Memory B cell (primary cell): ENCODE measurements around the gene MAML2.

Source experiments
- ATAC-seq: fragments of 150-1000 bp; cut with Tn5 transposase; 2 replicates; pipeline ENCODE4 v1.10.0; 2021; ENCODE audit warnings: low read depth, mild to moderate bottlenecking, moderate library complexity
- DNase-seq, 2 donors: peaks; one replicate each; pipeline ENCODE4 v3.0.0; 2022; ENCODE audit warnings: low spot score in 2 of 2
- H3K27ac Mint-ChIP-seq: one replicate; pipeline ENCODE4 v1.8.0; 2022; ENCODE audit warnings: mild to moderate bottlenecking, moderate library complexity, mixed read lengths
- H3K27me3 Mint-ChIP-seq: one replicate; pipeline ENCODE4 v1.8.0; 2022; ENCODE audit warnings: mixed read lengths
- H3K36me3 Mint-ChIP-seq: one replicate; pipeline ENCODE4 v1.8.0; 2022; ENCODE audit warnings: mild to moderate bottlenecking, mixed read lengths
- H3K4me1 Mint-ChIP-seq: one replicate; pipeline ENCODE4 v1.8.0; 2022; ENCODE audit warnings: mixed read lengths
- H3K4me3 Mint-ChIP-seq: one replicate; pipeline ENCODE4 v1.8.0; 2022; ENCODE audit warnings: mild to moderate bottlenecking, moderate library complexity, mixed read lengths
- H3K9me3 Mint-ChIP-seq: one replicate; pipeline ENCODE4 v1.8.0; 2022; ENCODE audit warnings: mixed read lengths

MAML2 gene

GRCh38 chr11:96024666-96025065 lies 318.3 kb downstream of the MAML2 start:
- H3K4me1 Mint-ChIP-seq, result peaks cover 6% of the 10 kb centered on the region
- H3K4me3 Mint-ChIP-seq, result no peak overlapping the region
- no peak overlapping the region for H3K27ac Mint-ChIP-seq
- H3K27me3 Mint-ChIP-seq, result no peaks in the 10 kb centered on the region
- no peak for ATAC-seq
- H3K36me3 Mint-ChIP-seq, result peaks cover 20% of the 10 kb centered on the region
- H3K9me3 Mint-ChIP-seq, result no peaks in the 10 kb centered on the region
- no peak for DNase-seq

GRCh38 chr11:96023275-96023674 lies 319.7 kb downstream of the MAML2 start:
- Mint-ChIP-seq H3K27ac (no peak overlapping the region), H3K36me3 (peaks cover 18% of the 10 kb centered on the region), H3K4me1 (peaks cover 6% of the 10 kb centered on the region), H3K27me3 (no peaks in the 10 kb centered on the region), H3K9me3 (no peaks in the 10 kb centered on the region), H3K4me3 (no peak overlapping the region)
- ATAC-seq (no peak), DNase-seq (no peak)

GRCh38 chr11:96021901-96022650 lies 320.9 kb downstream of the MAML2 start:
- H3K27me3 Mint-ChIP-seq, result no peaks in the 10 kb centered on the region
- ATAC-seq (no peak), DNase-seq (no peak)
- H3K27ac Mint-ChIP-seq, result peak overlapping the region; percentile 70
- no peaks in the 10 kb centered on the region for H3K9me3 Mint-ChIP-seq
- peaks cover 13% of the 10 kb centered on the region for H3K36me3 Mint-ChIP-seq
- H3K4me3 Mint-ChIP-seq, result no peak overlapping the region
- peaks cover 4% of the 10 kb centered on the region for H3K4me1 Mint-ChIP-seq

- Mint-ChIP-seq H3K36me3 (peaks cover 13% of the 10 kb centered on the region), H3K9me3 (no peaks in the 10 kb centered on the region), H3K4me3 (no peak overlapping the region), H3K27me3 (no peaks in the 10 kb centered on the region), H3K4me1 (peaks cover 10% of the 10 kb centered on the region), H3K27ac (peak overlapping the region; percentile 3)
- no peak for DNase-seq
- ATAC-seq, result no peak
These were observed 322.9 kb downstream of the MAML2 start for GRCh38 chr11:96019810-96020747.

- DNase-seq, result no peak
- Mint-ChIP-seq H3K4me1 (peaks cover 14% of the 10 kb centered on the region), H3K36me3 (peaks cover 13% of the 10 kb centered on the region), H3K27ac (no peak overlapping the region), H3K9me3 (no peaks in the 10 kb centered on the region), H3K4me3 (no peak overlapping the region), H3K27me3 (no peaks in the 10 kb centered on the region)
- no peak for ATAC-seq
These were observed 323.7 kb downstream of the MAML2 start for GRCh38 chr11:96019281-96019680.

- H3K4me1 Mint-ChIP-seq, result peaks cover 27% of the 10 kb centered on the region
- no peaks in the 10 kb centered on the region for H3K27me3 Mint-ChIP-seq
- no peak for DNase-seq
- H3K36me3 Mint-ChIP-seq, result peaks cover 8% of the 10 kb centered on the region
- no peak overlapping the region for H3K27ac Mint-ChIP-seq
- ATAC-seq, result no peak
- H3K9me3 Mint-ChIP-seq, result no peaks in the 10 kb centered on the region
- no peak overlapping the region for H3K4me3 Mint-ChIP-seq
These were observed 325.1 kb downstream of the MAML2 start for GRCh38 chr11:96017856-96018255.

GRCh38 chr11:96016978-96017502 lies 326.0 kb downstream of the MAML2 start:
- DNase-seq, result no peak
- no peak overlapping the region for H3K27ac Mint-ChIP-seq
- H3K27me3 Mint-ChIP-seq, result no peaks in the 10 kb centered on the region
- H3K4me1 Mint-ChIP-seq, result peaks cover 30% of the 10 kb centered on the region
- no peak overlapping the region for H3K4me3 Mint-ChIP-seq
- no peaks in the 10 kb centered on the region for H3K9me3 Mint-ChIP-seq
- H3K36me3 Mint-ChIP-seq, result peaks cover 1% of the 10 kb centered on the region
- no peak for ATAC-seq

- H3K27me3 Mint-ChIP-seq, result no peaks in the 10 kb centered on the region
- H3K36me3 Mint-ChIP-seq, result no peaks in the 10 kb centered on the region
- peak overlapping the region; percentile 90 for H3K27ac Mint-ChIP-seq
- ATAC-seq, result no peak
- peaks cover 34% of the 10 kb centered on the region for H3K4me1 Mint-ChIP-seq
- H3K4me3 Mint-ChIP-seq, result no peak overlapping the region
- no peaks in the 10 kb centered on the region for H3K9me3 Mint-ChIP-seq
- DNase-seq, result no peak
These were observed 327.0 kb downstream of the MAML2 start for GRCh38 chr11:96015906-96016565.

GRCh38 chr11:96014217-96014616 lies 328.8 kb downstream of the MAML2 start:
- Mint-ChIP-seq H3K27ac (peak overlapping the region; percentile 90), H3K36me3 (no peaks in the 10 kb centered on the region), H3K27me3 (no peaks in the 10 kb centered on the region), H3K4me3 (no peak overlapping the region), H3K9me3 (no peaks in the 10 kb centered on the region), H3K4me1 (peaks cover 38% of the 10 kb centered on the region)
- ATAC-seq (no peak), DNase-seq (no peak)

- Mint-ChIP-seq H3K27ac (peak overlapping the region; percentile 90), H3K9me3 (no peaks in the 10 kb centered on the region), H3K4me3 (no peak overlapping the region), H3K4me1 (peaks cover 38% of the 10 kb centered on the region), H3K36me3 (no peaks in the 10 kb centered on the region), H3K27me3 (no peaks in the 10 kb centered on the region)
- ATAC-seq (no peak), DNase-seq (no peak)
These were observed 329.4 kb downstream of the MAML2 start for GRCh38 chr11:96013461-96014213.

GRCh38 chr11:96012086-96012824 lies 330.7 kb downstream of the MAML2 start:
- peak overlapping the region; percentile 28 for H3K4me3 Mint-ChIP-seq
- H3K9me3 Mint-ChIP-seq, result no peaks in the 10 kb centered on the region
- H3K27ac Mint-ChIP-seq, result peak overlapping the region; percentile 90
- peaks cover 38% of the 10 kb centered on the region for H3K4me1 Mint-ChIP-seq
- ATAC-seq (peak; percentile 89), DNase-seq (peak; percentile 21 to 37)
- no peaks in the 10 kb centered on the region for H3K36me3 Mint-ChIP-seq
- no peaks in the 10 kb centered on the region for H3K27me3 Mint-ChIP-seq

GRCh38 chr11:96010683-96011082 lies 332.3 kb downstream of the MAML2 start:
- Mint-ChIP-seq H3K27me3 (no peaks in the 10 kb centered on the region), H3K27ac (no peak overlapping the region), H3K4me1 (peaks cover 35% of the 10 kb centered on the region), H3K36me3 (no peaks in the 10 kb centered on the region), H3K4me3 (no peak overlapping the region), H3K9me3 (no peaks in the 10 kb centered on the region)
- DNase-seq (no peak), ATAC-seq (no peak)
